ENCODE measurements around the gene HES1.

The HES1 gene

DNA sequence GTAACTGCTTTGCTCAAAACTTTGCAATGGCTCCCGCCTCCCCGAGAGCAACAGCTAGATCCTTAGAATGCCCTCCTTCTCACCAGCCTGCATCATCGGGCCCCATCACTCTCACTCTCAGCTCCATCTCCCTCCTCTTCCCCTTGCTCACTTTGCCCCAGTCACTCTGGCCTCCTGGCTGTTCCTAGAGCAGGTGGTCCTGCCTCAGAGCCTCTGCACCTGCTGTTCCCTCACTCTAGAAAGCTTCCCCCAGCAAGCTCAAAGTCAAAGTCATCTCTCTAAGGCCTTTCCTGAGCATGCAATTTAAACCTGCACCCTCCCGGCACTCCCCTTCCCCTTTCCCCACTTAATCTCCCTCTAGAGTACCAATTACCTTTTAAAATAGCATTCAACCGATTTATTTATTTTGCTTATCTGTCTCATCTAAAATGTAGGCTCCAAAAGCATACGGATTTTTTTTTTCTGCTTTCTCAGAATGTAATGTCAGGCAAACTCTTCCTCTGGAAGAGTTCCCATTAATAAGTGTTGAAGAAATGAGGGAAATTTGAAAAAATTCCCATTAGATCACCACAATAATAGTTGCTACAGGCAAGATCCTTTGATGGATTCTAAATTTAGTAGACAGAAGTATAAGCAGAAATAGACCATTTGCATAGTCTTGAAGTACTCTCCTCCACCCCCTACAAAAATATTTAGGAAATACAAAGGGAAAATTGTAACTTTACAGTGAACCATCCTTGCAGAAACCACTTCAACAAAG lies 15.9 kb upstream of the HES1 start:
- Histone ChIP-seq H3K4me3 (ENCODE audit: low read length, poor library complexity, severe bottlenecking) (no peak overlapping the region), H3K4me2 (ENCODE audit: low read depth, low read length, poor library complexity, severe bottlenecking) (no peak overlapping the region)

DNA sequence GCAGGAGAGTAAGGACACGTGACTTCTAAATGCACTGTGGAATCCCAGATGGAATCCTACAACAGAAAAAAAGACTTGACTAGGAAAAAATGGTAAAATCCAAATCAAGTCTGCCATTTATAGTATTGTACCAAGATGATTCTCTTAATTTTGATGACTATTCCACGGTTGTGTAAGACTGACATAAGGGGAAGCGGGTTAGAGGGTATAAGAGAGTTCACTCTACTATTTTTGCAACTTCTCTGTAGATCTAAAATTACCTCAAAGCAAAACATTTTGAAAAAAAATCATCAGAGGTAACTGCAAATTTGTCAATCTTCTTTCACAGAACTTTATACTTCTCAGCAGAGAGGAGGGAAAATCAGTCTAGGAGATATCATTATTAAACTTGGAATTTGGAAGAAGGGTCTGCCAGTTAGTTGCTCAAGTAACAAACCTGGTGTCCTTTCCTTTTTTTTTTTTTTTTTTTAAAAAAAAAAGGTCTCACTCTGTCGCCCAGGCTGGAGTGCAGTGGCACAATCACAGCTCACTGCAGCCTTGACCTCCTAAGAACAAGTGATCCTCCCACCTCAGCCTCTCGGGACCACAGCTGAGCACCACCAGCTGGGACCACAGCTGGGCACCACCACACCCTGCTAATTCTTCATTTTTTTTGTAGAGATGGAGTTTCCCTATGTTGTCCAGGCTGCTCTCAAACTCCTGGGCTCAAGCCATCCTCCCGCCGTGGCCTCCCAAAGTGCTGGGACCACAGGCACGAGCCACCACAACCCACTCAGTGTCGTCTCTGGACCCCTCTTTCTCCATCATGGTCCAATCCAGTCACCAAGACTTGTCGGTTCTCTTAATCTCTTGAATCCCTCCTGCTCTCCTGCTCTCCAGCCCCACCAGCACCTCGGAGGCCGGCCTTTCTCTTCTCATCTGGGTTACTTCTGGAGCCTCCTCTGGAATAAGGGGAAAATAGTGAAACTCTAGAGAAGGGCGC lies 14.9 kb upstream of the HES1 start:
- no peaks in the 10 kb centered on the region for H3F3A ChIP-seq (ENCODE audit: low read depth)
- H3K79me2 ChIP-seq (ENCODE audit: insufficient read depth, low read length) = no peaks in the 10 kb centered on the region
- no peaks in the 10 kb centered on the region for H3K9me3 ChIP-seq (ENCODE audit: insufficient read depth, low read depth, low read length)
- no peak overlapping the region for H3K4me3 ChIP-seq (ENCODE audit: low read length, poor library complexity, severe bottlenecking)
- H3K4me1 ChIP-seq (ENCODE audit: insufficient read depth, low read length, poor library complexity, severe bottlenecking) = no peaks in the 10 kb centered on the region
- no peak overlapping the region for H3K4me2 ChIP-seq (ENCODE audit: low read depth, low read length, poor library complexity, severe bottlenecking)
- TF ChIP-seq EZH2phosphoT487 (IDR thresholded peaks at IDR 0.05; ENCODE audit: borderline replicate concordance) = no peak
- TF ChIP-seq, protein P1, sequence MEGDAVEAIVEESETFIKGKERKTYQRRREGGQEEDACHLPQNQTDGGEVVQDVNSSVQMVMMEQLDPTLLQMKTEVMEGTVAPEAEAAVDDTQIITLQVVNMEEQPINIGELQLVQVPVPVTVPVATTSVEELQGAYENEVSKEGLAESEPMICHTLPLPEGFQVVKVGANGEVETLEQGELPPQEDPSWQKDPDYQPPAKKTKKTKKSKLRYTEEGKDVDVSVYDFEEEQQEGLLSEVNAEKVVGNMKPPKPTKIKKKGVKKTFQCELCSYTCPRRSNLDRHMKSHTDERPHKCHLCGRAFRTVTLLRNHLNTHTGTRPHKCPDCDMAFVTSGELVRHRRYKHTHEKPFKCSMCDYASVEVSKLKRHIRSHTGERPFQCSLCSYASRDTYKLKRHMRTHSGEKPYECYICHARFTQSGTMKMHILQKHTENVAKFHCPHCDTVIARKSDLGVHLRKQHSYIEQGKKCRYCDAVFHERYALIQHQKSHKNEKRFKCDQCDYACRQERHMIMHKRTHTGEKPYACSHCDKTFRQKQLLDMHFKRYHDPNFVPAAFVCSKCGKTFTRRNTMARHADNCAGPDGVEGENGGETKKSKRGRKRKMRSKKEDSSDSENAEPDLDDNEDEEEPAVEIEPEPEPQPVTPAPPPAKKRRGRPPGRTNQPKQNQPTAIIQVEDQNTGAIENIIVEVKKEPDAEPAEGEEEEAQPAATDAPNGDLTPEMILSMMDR (conservative IDR thresholded peaks at IDR 0.05; ENCODE audit: low read length) = no peak
- H3K9me2 ChIP-seq (replicated peaks; ENCODE audit: low read depth, low read length) = no peaks in the 10 kb centered on the region
- H3K27me3 ChIP-seq (ENCODE audit: insufficient read depth, low read length, poor library complexity, severe bottlenecking) = no peaks in the 10 kb centered on the region
- H3K36me3 ChIP-seq (ENCODE audit: insufficient read depth, low read length) = no peaks in the 10 kb centered on the region
- H2AFZ ChIP-seq (ENCODE audit: low read length) = no peak overlapping the region
- no peak overlapping the region for H3K9ac ChIP-seq (ENCODE audit: low read depth, low read length, poor library complexity, severe bottlenecking)
- H4K20me1 ChIP-seq (ENCODE audit: insufficient read depth, low read length, poor library complexity, severe bottlenecking) = no peaks in the 10 kb centered on the region

More for the DNA sequence above, 15.9 kb upstream of the HES1 start:
- H3K27me3 ChIP-seq (ENCODE audit: insufficient read depth, low read length, poor library complexity, severe bottlenecking) = no peaks in the 10 kb centered on the region
- no peak overlapping the region for H3K9ac ChIP-seq (ENCODE audit: low read depth, low read length, poor library complexity, severe bottlenecking)
- no peaks in the 10 kb centered on the region for H4K20me1 ChIP-seq (ENCODE audit: insufficient read depth, low read length, poor library complexity, severe bottlenecking)
- H3K9me2 ChIP-seq (replicated peaks; ENCODE audit: low read depth, low read length) = no peaks in the 10 kb centered on the region
- no peak for TF ChIP-seq EZH2phosphoT487 (IDR thresholded peaks at IDR 0.05; ENCODE audit: borderline replicate concordance)
- TF ChIP-seq, protein P1 (conservative IDR thresholded peaks at IDR 0.05; ENCODE audit: low read length) = no peak
- no peak overlapping the region for H2AFZ ChIP-seq (ENCODE audit: low read length)
- no peaks in the 10 kb centered on the region for H3K9me3 ChIP-seq (ENCODE audit: insufficient read depth, low read depth, low read length)
- H3K36me3 ChIP-seq (ENCODE audit: insufficient read depth, low read length) = no peaks in the 10 kb centered on the region
- H3K79me2 ChIP-seq (ENCODE audit: insufficient read depth, low read length) = no peaks in the 10 kb centered on the region
- H3F3A ChIP-seq (ENCODE audit: low read depth) = no peaks in the 10 kb centered on the region
- peaks cover under 1% of the 10 kb centered on the region for H3K4me1 ChIP-seq (ENCODE audit: insufficient read depth, low read length, poor library complexity, severe bottlenecking)

DNA sequence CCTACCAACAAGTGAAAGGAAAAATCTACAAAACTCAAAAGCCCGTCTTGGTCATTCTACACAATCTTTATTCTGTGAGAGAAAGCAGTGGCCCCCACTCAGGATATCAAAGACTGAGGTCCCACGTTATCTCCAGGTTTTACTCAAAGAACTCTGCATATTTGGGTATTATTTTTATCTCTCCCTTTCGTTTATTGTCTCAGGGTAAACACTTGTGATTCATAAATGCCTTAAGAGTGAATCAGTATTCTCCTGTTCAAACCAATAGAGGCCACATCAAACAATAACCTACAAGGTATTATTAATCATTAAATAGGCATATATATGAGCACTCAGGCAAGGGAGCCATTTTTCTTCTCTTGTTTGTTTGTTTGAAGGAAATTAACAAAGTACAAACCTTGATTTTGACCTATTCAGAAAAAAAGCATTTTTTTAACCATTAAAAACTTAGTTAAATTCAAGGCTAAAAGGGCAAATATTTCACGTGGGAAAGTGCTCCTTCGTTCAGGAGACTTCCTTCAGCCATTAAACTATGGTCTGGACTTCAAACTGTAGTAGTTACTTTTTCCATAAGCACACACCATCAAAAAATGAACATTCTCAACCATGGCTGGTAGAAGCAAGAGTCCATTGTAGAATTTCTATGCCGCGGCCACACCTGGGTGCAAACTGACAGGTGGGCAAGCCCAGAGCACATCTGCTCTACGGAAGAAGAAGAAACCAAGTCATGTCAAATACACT lies 13.9 kb upstream of the HES1 start:
- no peaks in the 10 kb centered on the region for H3K9me3 ChIP-seq (ENCODE audit: insufficient read depth, low read depth, low read length)
- no peaks in the 10 kb centered on the region for H3K4me1 ChIP-seq (ENCODE audit: insufficient read depth, low read length, poor library complexity, severe bottlenecking)
- H3K4me3 ChIP-seq (ENCODE audit: low read length, poor library complexity, severe bottlenecking) = no peak overlapping the region
- TF ChIP-seq, protein P1 (conservative IDR thresholded peaks at IDR 0.05; ENCODE audit: low read length) = no peak
- TF ChIP-seq EZH2phosphoT487 (IDR thresholded peaks at IDR 0.05; ENCODE audit: borderline replicate concordance) = no peak
- no peaks in the 10 kb centered on the region for H3K36me3 ChIP-seq (ENCODE audit: insufficient read depth, low read length)
- H3K9ac ChIP-seq (ENCODE audit: low read depth, low read length, poor library complexity, severe bottlenecking) = no peak overlapping the region
- H3K4me2 ChIP-seq (ENCODE audit: low read depth, low read length, poor library complexity, severe bottlenecking) = no peak overlapping the region
- H3K9me2 ChIP-seq (replicated peaks; ENCODE audit: low read depth, low read length) = no peaks in the 10 kb centered on the region
- H4K20me1 ChIP-seq (ENCODE audit: insufficient read depth, low read length, poor library complexity, severe bottlenecking) = no peaks in the 10 kb centered on the region
- no peaks in the 10 kb centered on the region for H3K79me2 ChIP-seq (ENCODE audit: insufficient read depth, low read length)
- H3F3A ChIP-seq (ENCODE audit: low read depth) = no peaks in the 10 kb centered on the region
- no peak overlapping the region for H2AFZ ChIP-seq (ENCODE audit: low read length)
- H3K27me3 ChIP-seq (ENCODE audit: insufficient read depth, low read length, poor library complexity, severe bottlenecking) = no peaks in the 10 kb centered on the region
